Measurements from ENCODE around the gene ZMYND8. TPM values are rescaled to one million over a fixed set of nuclear protein-coding genes. Genes with fewer than 3 reads are reported as not detected.
"Not testable (repeated sequence)": the region's sequence is repeated elsewhere in the genome, so short reads cannot be mapped to it uniquely, and the experiment has no call there.

The ZMYND8 gene
- total RNA-seq, 1 donor from 2014 or later: 52.3 TPM

- intact Hi-C loops (cut with micrococcal nuclease): no loop called here
Measured at GRCh38 chr20:47251154-47252020, 105.1 kb downstream of the ZMYND8 start.

GRCh38 chr20:47250360-47250759 lies 106.1 kb downstream of the ZMYND8 start:
- intact Hi-C loops (cut with micrococcal nuclease): no loop called here

- intact Hi-C loops (cut with micrococcal nuclease): no loop called here
Measured at GRCh38 chr20:47249913-47250312, 106.6 kb downstream of the ZMYND8 start.

GRCh38 chr20:47248448-47248966 lies 108.0 kb downstream of the ZMYND8 start:
- intact Hi-C loops (cut with micrococcal nuclease): no loop called here

- intact Hi-C loops (cut with micrococcal nuclease): no loop called here
Measured at GRCh38 chr20:47247972-47248371, 108.5 kb downstream of the ZMYND8 start.

- intact Hi-C loops (cut with micrococcal nuclease): no loop called here
Measured at GRCh38 chr20:47246061-47246777, 110.3 kb downstream of the ZMYND8 start.

- intact Hi-C loops (cut with micrococcal nuclease): not testable (repeated sequence)
Measured at GRCh38 chr20:47245166-47245565, 111.3 kb downstream of the ZMYND8 start.

GRCh38 chr20:47244451-47244850 lies 112.0 kb downstream of the ZMYND8 start:
- intact Hi-C loops (cut with micrococcal nuclease): no loop called here

- intact Hi-C loops (cut with micrococcal nuclease): no loop called here
Measured at GRCh38 chr20:47243532-47244305, 112.8 kb downstream of the ZMYND8 start.

- intact Hi-C loops (cut with micrococcal nuclease): no loop called here
Measured at GRCh38 chr20:47243003-47243402, 113.5 kb downstream of the ZMYND8 start.

- intact Hi-C loops (cut with micrococcal nuclease): no loop called here
Measured at GRCh38 chr20:47241345-47241781, 115.1 kb downstream of the ZMYND8 start.

GRCh38 chr20:47240096-47240495 lies 116.4 kb downstream of the ZMYND8 start:
- intact Hi-C loops (cut with micrococcal nuclease): not testable (repeated sequence)

- intact Hi-C loops (cut with micrococcal nuclease): no loop called here
Measured at GRCh38 chr20:47239719-47240067, 116.8 kb downstream of the ZMYND8 start.

- intact Hi-C loops (cut with micrococcal nuclease): no loop called here
Measured at GRCh38 chr20:47238780-47239718, 117.5 kb downstream of the ZMYND8 start.

- intact Hi-C loops (cut with micrococcal nuclease): no loop called here
Measured at GRCh38 chr20:47237715-47238114, 118.8 kb downstream of the ZMYND8 start.

- intact Hi-C loops (cut with micrococcal nuclease): no loop called here
Measured at GRCh38 chr20:47236639-47236900, 119.9 kb downstream of the ZMYND8 start.

- intact Hi-C loops (cut with micrococcal nuclease): no loop called here
Measured at GRCh38 chr20:47235853-47236638, 120.5 kb downstream of the ZMYND8 start.

GRCh38 chr20:47235111-47235510 lies 121.4 kb downstream of the ZMYND8 start:
- intact Hi-C loops (cut with micrococcal nuclease): no loop called here

GRCh38 chr20:47233333-47234188 lies 122.9 kb downstream of the ZMYND8 start:
- intact Hi-C loops (cut with micrococcal nuclease): no loop called here
